IMR-90 (cell line): ENCODE measurements around the gene PET117. TPM values are rescaled to one million over a fixed set of nuclear protein-coding genes. Genes with fewer than 3 reads are reported as not detected.

Experiments
- ATAC-seq: fragments of 200-7000 bp; cut with Tn5 transposase; 2 replicates; pipeline ENCODE4 v1.9.1; 2020; ENCODE audit warnings: low read depth, mild to moderate bottlenecking, moderate library complexity
- BruUV-seq: library from RNA; stranded (reverse); fragments of 400-500 nt; replicated peaks from 2 replicates; lab custom pipeline; 2021; lab: Mats Ljungman, UMichigan
- CTCF ChIA-PET: fragments of 300-600 bp; formaldehyde crosslinking; extraction: SDS; loops from one replicate; lab custom pipeline; 2021; ENCODE audit warnings: antibody characterized with exemption; lab: Yijun Ruan, JAX
- POLR2A ChIA-PET: fragments of 300-600 bp; sonication (Branson Sonifier 250); formaldehyde crosslinking; loops from one replicate; lab custom pipeline; 2022; ENCODE audit warnings: antibody characterized with exemption; ENCODE audit not compliant: unreplicated experiment; lab: Charles Lee
- DNase-seq: peaks from one replicate; pipeline ENCODE4 v3.0.0; 2013
- H2AFZ ChIP-seq: replicated peaks from 2 replicates; pipeline ENCODE3; 2013; ENCODE audit warnings: low read length, mild to moderate bottlenecking; ENCODE audit not compliant: poor library complexity
- H2AK5ac ChIP-seq: 2 replicates; pipeline ENCODE4 v1.6.1; 2013; ENCODE audit warnings: low read depth, low read length, inconsistent platforms
- H2AK9ac ChIP-seq: replicated peaks from 2 replicates; pipeline ENCODE3; 2013; ENCODE audit warnings: mild to moderate bottlenecking, low read depth, low read length, moderate library complexity; ENCODE audit not compliant: poor library complexity
- H2BK120ac ChIP-seq: 2 replicates; pipeline ENCODE4 v1.6.1; 2013; ENCODE audit warnings: low read depth, low read length, inconsistent platforms
- H2BK15ac ChIP-seq: 3 replicates; pipeline ENCODE4 v1.6.1; 2013; ENCODE audit warnings: low read depth, low read length, inconsistent platforms
- H2BK20ac ChIP-seq: 2 replicates; pipeline ENCODE4 v1.6.1; 2013; ENCODE audit warnings: low read depth, mild to moderate bottlenecking, inconsistent platforms, low read length, moderate library complexity
- H2BK5ac ChIP-seq: 2 replicates; pipeline ENCODE4 v1.6.1; 2013; ENCODE audit warnings: mild to moderate bottlenecking, low read depth, low read length, inconsistent platforms; ENCODE audit not compliant: poor library complexity, severe bottlenecking
- H3K14ac ChIP-seq: replicated peaks from 2 replicates; pipeline ENCODE4 v1.6.1; 2013; ENCODE audit warnings: low read depth, low read length, inconsistent platforms
- H3K18ac ChIP-seq: 2 replicates; pipeline ENCODE4 v1.6.1; 2013; ENCODE audit warnings: low read depth, low read length, control low read depth
- H3K23ac ChIP-seq: 2 replicates; pipeline ENCODE4 v1.6.1; 2013; ENCODE audit warnings: low read depth, low read length, inconsistent platforms
- H3K27ac ChIP-seq: 2 replicates; pipeline ENCODE4 v1.5.1; 2013; ENCODE audit warnings: mild to moderate bottlenecking, control low read depth, low read length; ENCODE audit not compliant: insufficient read depth
- H3K27me3 ChIP-seq: 2 replicates; pipeline ENCODE4 v1.6.1; 2013; ENCODE audit warnings: low read length; ENCODE audit not compliant: control insufficient read depth, insufficient read depth
- H3K36me3 ChIP-seq: 2 replicates; pipeline ENCODE4 v1.6.1; 2013; ENCODE audit warnings: low read length, mixed read lengths; ENCODE audit not compliant: control insufficient read depth, insufficient read depth
- H3K4ac ChIP-seq: 2 replicates; pipeline ENCODE4 v1.6.1; 2013; ENCODE audit warnings: low read depth, low read length, inconsistent platforms
- H3K4me1 ChIP-seq: 2 replicates; pipeline ENCODE4 v1.6.1; 2013; ENCODE audit warnings: low read length, mixed read lengths; ENCODE audit not compliant: control insufficient read depth, insufficient read depth
- H3K4me2 ChIP-seq: 2 replicates; pipeline ENCODE4 v1.6.1; 2013; ENCODE audit warnings: low read depth, mild to moderate bottlenecking, control low read depth, low read length, moderate library complexity
- H3K4me3 ChIP-seq: 2 replicates; pipeline ENCODE4 v1.5.1; 2013; ENCODE audit warnings: low read depth, mild to moderate bottlenecking, control low read depth, low read length, moderate library complexity; ENCODE audit not compliant: insufficient read depth
- H3K56ac ChIP-seq: 2 replicates; pipeline ENCODE4 v1.6.1; 2013; ENCODE audit warnings: low read length, inconsistent platforms; ENCODE audit not compliant: insufficient read depth; ENCODE audit errors: extremely low read depth
- H3K79me1 ChIP-seq, 2 experiments: 2 replicates each; pipeline ENCODE4 v1.6.1; 2013; ENCODE audit warnings: low read length in 2 of 2, inconsistent platforms in 1 of 2, low read depth in 1 of 2
- H3K9ac ChIP-seq: 2 replicates; pipeline ENCODE4 v1.6.1; 2013; ENCODE audit warnings: low read depth, low read length, control low read depth
- H3K9me1 ChIP-seq: 2 replicates; pipeline ENCODE4 v1.6.1; 2013; ENCODE audit warnings: low read length, inconsistent platforms; ENCODE audit not compliant: insufficient read depth
- H3K9me3 ChIP-seq: 2 replicates; pipeline ENCODE4 v1.6.1; 2013; ENCODE audit warnings: low read length; ENCODE audit not compliant: control insufficient read depth, insufficient read depth
- H4K20me1 ChIP-seq: 2 replicates; pipeline ENCODE4 v1.6.1; 2013; ENCODE audit warnings: low read length, inconsistent platforms; ENCODE audit not compliant: insufficient read depth
- H4K5ac ChIP-seq: 2 replicates; pipeline ENCODE4 v1.6.1; 2013; ENCODE audit warnings: mild to moderate bottlenecking, low read depth, low read length, control low read depth
- H4K8ac ChIP-seq, 2 experiments: 2 replicates each; pipeline ENCODE4 v1.6.1; 2013; ENCODE audit warnings: low read depth in 2 of 2, low read length in 2 of 2, control low read depth in 1 of 2, inconsistent platforms in 1 of 2
- H4K91ac ChIP-seq: 2 replicates; pipeline ENCODE4 v1.6.1; 2013; ENCODE audit warnings: low read depth, low read length, inconsistent platforms; ENCODE audit not compliant: insufficient read depth
- BHLHE40 ChIP-seq: fragments of 150-350 bp; IDR thresholded peaks from 2 replicates; pipeline ENCODE4 v1.6.1; 2016; ENCODE audit warnings: mild to moderate bottlenecking, low read depth, low read length
- CEBPB ChIP-seq: IDR thresholded peaks from 2 replicates; pipeline ENCODE4 v1.6.1; 2012; ENCODE audit warnings: low read depth, low read length, improper control_type of control experiment
- CHD1 ChIP-seq: IDR thresholded peaks from 2 replicates; pipeline ENCODE4 v1.6.1; 2012; ENCODE audit warnings: low read depth, low read length, improper control_type of control experiment
- ELK1 ChIP-seq: fragments of 150-350 bp; IDR thresholded peaks from 2 replicates; pipeline ENCODE4 v1.6.1; 2016; ENCODE audit warnings: low read depth, mild to moderate bottlenecking, low read length, moderate library complexity, borderline replicate concordance
- FOS ChIP-seq: fragments of 150-350 bp; IDR thresholded peaks from 2 replicates; pipeline ENCODE4 v1.6.1; 2016; ENCODE audit warnings: low read depth, low read length
- MAFK ChIP-seq: IDR thresholded peaks from 2 replicates; pipeline ENCODE4 v1.6.1; 2012; ENCODE audit warnings: low read depth, low read length, improper control_type of control experiment
- MAZ ChIP-seq: IDR thresholded peaks from 2 replicates; pipeline ENCODE4 v1.6.1; 2012; ENCODE audit warnings: low read depth, mild to moderate bottlenecking, low read length, improper control_type of control experiment, moderate library complexity, borderline replicate concordance
- MXI1 ChIP-seq: IDR thresholded peaks from 2 replicates; pipeline ENCODE4 v1.6.1; 2012; ENCODE audit warnings: low read depth, mild to moderate bottlenecking, low read length, moderate library complexity, borderline replicate concordance
- NFE2L2 ChIP-seq: fragments of 150-350 bp; IDR thresholded peaks from 2 replicates; pipeline ENCODE4 v1.6.1; 2016; ENCODE audit warnings: low read depth, mild to moderate bottlenecking, low read length
- POLR2A ChIP-seq: IDR thresholded peaks from 2 replicates; pipeline ENCODE4 v1.6.1; 2012; ENCODE audit warnings: mild to moderate bottlenecking, low read depth, low read length
- RAD21 ChIP-seq: IDR thresholded peaks from 2 replicates; pipeline ENCODE4 v1.6.1; 2012; ENCODE audit warnings: low read length, improper control_type of control experiment
- RCOR1 ChIP-seq: IDR thresholded peaks from 2 replicates; pipeline ENCODE4 v1.6.1; 2012; ENCODE audit warnings: mild to moderate bottlenecking, low read length, improper control_type of control experiment; ENCODE audit not compliant: insufficient replicate concordance
- RFX5 ChIP-seq: IDR thresholded peaks from 2 replicates; pipeline ENCODE4 v1.8.0; 2012; ENCODE audit warnings: low read depth, mild to moderate bottlenecking, low read length, moderate library complexity
- SMC3 ChIP-seq: fragments of 150-350 bp; IDR thresholded peaks from 2 replicates; pipeline ENCODE4 v1.6.1; 2016; ENCODE audit warnings: low read depth, mild to moderate bottlenecking, antibody characterized with exemption, low read length, moderate library complexity
- USF2 ChIP-seq: fragments of 150-350 bp; IDR thresholded peaks from 2 replicates; pipeline ENCODE4 v1.6.1; 2017; ENCODE audit warnings: mild to moderate bottlenecking, antibody characterized with exemption, low read length, low read depth
- WGBS, 2 experiments: methylation state at CpG; one replicate each; pipeline versions ENCODE4 v1.1.5 to v1.1.7; 2013; ENCODE audit warnings: missing lambda C conversion rate in 2 of 2; ENCODE audit not compliant: insufficient read length in 1 of 2; ENCODE audit errors: extremely low coverage in 2 of 2; 5-methylcytosine and 5-hydroxymethylcytosine counted together
- dilution Hi-C: fragments of 300-500 bp; cut with HindIII; formaldehyde crosslinking; loops from one replicate; pipeline ENCODE4 v1.14.3; 2018; ENCODE audit warnings: low sequenced_read_pairs; ENCODE audit not compliant: unreplicated experiment
- in situ Hi-C: fragments of 300-500 bp; cut with MboI; formaldehyde crosslinking; loops from 3 replicates; pipeline ENCODE4 v1.14.3; 2019; ENCODE audit warnings: low sequenced_read_pairs, inconsistent platforms, mixed read lengths
- intact Hi-C: fragments of 100-400 bp; cut with micrococcal nuclease; formaldehyde crosslinking; loops from 2 replicates; pipeline ENCODE4 v1.10.0; 2022
- polyA plus RNA-seq, 3 experiments: library from polyadenylated mRNA; depleted of rRNA; stranded (reverse); fragments of >200 nt; gene quantifications; 2 replicates each; pipeline ENCODE4 v1.2.3, GENCODE V29; 2012; ENCODE audit warnings: low replicate concordance in 1 of 3
- total RNA-seq: library from RNA; depleted of rRNA; stranded (reverse); fragments of >200 nt; gene quantifications from 2 replicates; pipeline ENCODE4 v1.2.3, GENCODE V29; 2012
- TF ChIP-seq, protein P1 (sequence below): conservative IDR thresholded peaks from 2 replicates; pipeline ENCODE4 v1.5.1; 2012; ENCODE audit warnings: mild to moderate bottlenecking, low read depth, low read length, improper control_type of control experiment

PET117 gene
- total and polyA plus RNA-seq, 2 of the 4 experiments (the other 2 are of a cell fraction) = 3.9 to 8.3 TPM

DNA sequence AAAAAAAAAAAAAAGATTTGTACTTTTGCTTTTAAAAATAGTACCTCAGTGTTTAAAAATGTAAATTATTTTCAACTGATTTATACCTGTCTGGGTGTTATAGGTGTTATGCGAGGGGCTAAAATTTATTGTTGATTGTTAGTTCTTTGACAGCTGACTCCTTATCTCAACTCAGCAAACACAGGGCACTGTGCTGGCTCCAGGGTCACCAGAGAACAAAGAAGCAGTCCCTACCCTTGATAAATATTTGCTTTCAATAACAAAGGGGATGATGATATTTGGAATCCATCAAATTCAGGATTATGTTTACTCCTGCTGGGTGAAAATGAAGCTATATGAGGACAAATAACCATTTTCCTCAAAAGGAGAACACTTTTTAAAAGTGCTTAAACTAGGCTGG, 34.2 kb upstream of the PET117 start:
- Histone ChIP-seq H2AFZ (no peak overlapping the region), H4K8ac (no peak overlapping the region), H2BK120ac (no peak overlapping the region), H3K4me1 (no peaks in the 10 kb centered on the region), H3K18ac (no peak overlapping the region), H3K4ac (no peak overlapping the region), H2BK15ac (no peak overlapping the region), H3K9ac (no peak overlapping the region), H3K4me2 (no peak overlapping the region), H3K4me3 (no peak overlapping the region), H4K20me1 (no peaks in the 10 kb centered on the region), H3K27me3 (peaks cover 3% of the 10 kb centered on the region), H3K9me3 (no peaks in the 10 kb centered on the region), H2BK20ac (no peak overlapping the region), H4K91ac (no peak overlapping the region), H3K23ac (no peak overlapping the region), H3K56ac (no peak overlapping the region), H2AK5ac (no peak overlapping the region), H3K27ac (no peak overlapping the region), H4K5ac (no peak overlapping the region), H2AK9ac (no peak overlapping the region), H3K36me3 (no peaks in the 10 kb centered on the region), H3K14ac (no peak overlapping the region), H3K9me1 (no peaks in the 10 kb centered on the region), H2BK5ac (no peak overlapping the region), H3K79me1 (no peaks in the 10 kb centered on the region)
- intact Hi-C loops = no loop called here
- BruUV-seq = no TSS peak
- CTCF ChIA-PET = no interaction called here
- no peak for TF ChIP-seq RCOR1
- no peak for TF ChIP-seq POLR2A
- no peak for TF ChIP-seq ELK1
- no peak for TF ChIP-seq SMC3
- no peak for TF ChIP-seq RFX5
- TF ChIP-seq MAFK = no peak
- TF ChIP-seq RAD21 = no peak
- TF ChIP-seq CHD1 = no peak
- no peak for TF ChIP-seq NFE2L2
- TF ChIP-seq FOS = no peak
- TF ChIP-seq MXI1 = no peak
- TF ChIP-seq USF2 = no peak
- TF ChIP-seq, protein P1, sequence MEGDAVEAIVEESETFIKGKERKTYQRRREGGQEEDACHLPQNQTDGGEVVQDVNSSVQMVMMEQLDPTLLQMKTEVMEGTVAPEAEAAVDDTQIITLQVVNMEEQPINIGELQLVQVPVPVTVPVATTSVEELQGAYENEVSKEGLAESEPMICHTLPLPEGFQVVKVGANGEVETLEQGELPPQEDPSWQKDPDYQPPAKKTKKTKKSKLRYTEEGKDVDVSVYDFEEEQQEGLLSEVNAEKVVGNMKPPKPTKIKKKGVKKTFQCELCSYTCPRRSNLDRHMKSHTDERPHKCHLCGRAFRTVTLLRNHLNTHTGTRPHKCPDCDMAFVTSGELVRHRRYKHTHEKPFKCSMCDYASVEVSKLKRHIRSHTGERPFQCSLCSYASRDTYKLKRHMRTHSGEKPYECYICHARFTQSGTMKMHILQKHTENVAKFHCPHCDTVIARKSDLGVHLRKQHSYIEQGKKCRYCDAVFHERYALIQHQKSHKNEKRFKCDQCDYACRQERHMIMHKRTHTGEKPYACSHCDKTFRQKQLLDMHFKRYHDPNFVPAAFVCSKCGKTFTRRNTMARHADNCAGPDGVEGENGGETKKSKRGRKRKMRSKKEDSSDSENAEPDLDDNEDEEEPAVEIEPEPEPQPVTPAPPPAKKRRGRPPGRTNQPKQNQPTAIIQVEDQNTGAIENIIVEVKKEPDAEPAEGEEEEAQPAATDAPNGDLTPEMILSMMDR = no peak
- TF ChIP-seq MAZ = no peak
- no peak for TF ChIP-seq BHLHE40
- no peak for TF ChIP-seq CEBPB
- dilution Hi-C loops = no loop called here
- in situ Hi-C loops = no loop called here
- POLR2A ChIA-PET = no interaction called here
- no peak for DNase-seq
- WGBS, 2 experiments = no CpG with 5 or more reads among the region's 1 CpG
- no peak for ATAC-seq
